GM21576 (cell line): ENCODE measurements around the gene CDC123.
"Not testable (repeated sequence)": the region's sequence is repeated elsewhere in the genome, so short reads cannot be mapped to it uniquely, and the experiment has no call there.

Experiments used
- ATAC-seq: cut with Tn5 transposase; IDR thresholded peaks from one replicate; pipeline ENCODE4 v1.9.1; 2021; ENCODE audit warnings: mild to moderate bottlenecking, moderate library complexity; ENCODE audit not compliant: unreplicated experiment

Gene CDC123

DNA sequence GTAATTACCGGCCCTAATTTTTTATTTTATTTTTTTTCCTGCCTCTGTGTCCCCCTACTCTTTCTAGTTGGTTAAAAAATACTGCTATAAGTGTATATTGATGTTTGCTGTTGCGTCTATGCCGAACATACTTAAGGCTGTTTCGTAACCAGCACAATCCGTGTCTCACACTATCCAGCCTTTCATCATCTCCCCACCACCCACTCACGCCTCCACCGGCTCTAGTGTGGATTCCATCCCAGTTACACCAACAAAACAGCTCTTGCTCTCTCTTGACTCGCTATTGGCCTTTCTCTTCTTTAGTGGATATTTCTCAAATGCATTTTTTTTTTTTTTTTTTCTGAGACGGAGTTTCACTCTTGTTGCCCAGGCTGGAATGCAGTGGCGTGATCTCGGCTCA, 83.3 kb downstream of the CDC123 start:
- no peak for ATAC-seq

DNA sequence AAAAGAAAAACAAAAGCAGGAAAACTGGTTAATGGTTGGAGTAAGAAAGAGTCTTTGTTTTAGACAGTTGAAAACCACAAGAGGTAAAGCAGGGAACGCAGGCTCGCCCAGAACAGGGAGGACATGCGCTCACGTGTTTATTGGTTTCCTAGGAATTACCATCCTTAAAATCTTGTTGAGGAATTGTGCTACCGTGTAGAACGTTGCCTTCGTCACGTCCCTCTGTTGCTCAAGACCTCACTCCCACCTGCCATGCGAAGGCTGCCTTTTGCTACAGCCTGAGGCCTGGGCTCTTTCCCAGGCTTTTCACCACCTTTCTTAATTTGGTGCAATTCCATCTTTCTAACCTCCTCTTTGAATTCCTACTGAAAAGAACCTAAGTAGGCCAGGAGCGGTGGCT, 91.8 kb downstream of the CDC123 start:
- no peak for ATAC-seq

DNA sequence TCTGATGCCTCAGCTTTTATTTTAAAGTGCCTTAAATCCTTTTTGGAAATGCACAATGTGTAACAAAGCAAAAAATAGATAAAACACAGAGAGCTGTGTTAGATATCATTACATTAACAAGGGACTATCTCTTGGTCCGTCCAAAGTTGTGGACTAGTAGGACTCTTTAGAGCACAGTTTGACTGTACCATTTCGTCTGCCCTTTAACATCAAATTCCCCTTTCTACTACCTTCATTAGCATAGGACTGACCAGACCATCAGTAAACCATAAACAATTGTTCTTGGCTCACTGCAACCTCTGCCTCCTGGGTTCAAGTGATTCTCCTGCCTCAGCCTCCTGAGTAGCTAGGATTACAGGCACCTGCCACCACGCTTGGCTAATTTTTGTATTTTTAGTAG, 101.8 kb downstream of the CDC123 start:
- not testable (repeated sequence) for ATAC-seq

DNA sequence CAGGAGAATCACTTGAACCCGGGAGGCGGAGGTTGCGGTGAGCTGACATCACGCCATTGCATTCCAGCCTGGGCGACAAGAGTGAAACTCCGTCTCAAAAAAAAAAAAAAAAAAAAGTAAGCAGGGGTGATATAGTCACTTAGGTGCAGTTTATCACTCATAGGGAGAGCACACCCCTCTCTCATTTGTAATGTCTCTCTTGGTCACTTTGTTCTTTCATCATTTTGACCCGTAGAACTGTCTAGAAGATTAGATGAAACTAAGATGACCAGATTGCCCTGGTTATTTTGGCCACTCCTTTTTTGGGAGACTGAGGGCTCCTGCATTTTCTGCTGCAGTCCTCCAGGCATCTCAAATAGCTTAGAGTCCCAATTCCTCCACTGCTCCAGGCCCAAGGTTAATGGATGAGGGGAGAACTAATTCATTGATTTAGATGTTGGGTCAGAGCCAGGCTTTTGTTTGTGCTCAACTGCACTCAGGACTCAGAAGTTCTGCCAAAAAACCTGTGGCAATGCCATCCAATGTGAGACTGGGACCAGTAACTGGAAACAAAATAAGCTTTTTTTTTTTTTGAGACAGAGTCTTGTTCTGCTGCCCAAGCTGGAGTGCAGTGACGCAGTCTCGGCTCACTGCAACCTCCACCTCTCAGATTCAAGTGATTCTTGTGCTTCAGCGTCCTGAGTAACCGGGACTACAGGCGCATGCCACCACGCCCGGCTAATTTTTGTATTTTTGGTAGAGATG, 103.4 kb downstream of the CDC123 start:
- ATAC-seq, result no peak
